ENCODE data around the gene IGSF6.
"Not testable (repeated sequence)": the region's sequence is repeated elsewhere in the genome, so short reads cannot be mapped to it uniquely, and the experiment has no call there.

Gene IGSF6

GRCh38 chr16:21631376-21631775 is 21.0 kb downstream of the IGSF6 start:
- DNase-seq (ENCODE audit: low read depth, low spot score) = not testable (repeated sequence)
- peak overlapping the region; percentile 60 for H3K27ac ChIP-seq

- not testable (repeated sequence) for DNase-seq (ENCODE audit: low read depth, low spot score)
- H3K27ac ChIP-seq = peak overlapping the region; percentile 60
Measured at GRCh38 chr16:21630866-21631265, 21.5 kb downstream of the IGSF6 start.

- not testable (repeated sequence) for DNase-seq (ENCODE audit: low read depth, low spot score)
- H3K27ac ChIP-seq = peak overlapping the region; percentile 60
Measured at GRCh38 chr16:21629616-21630539, 22.5 kb downstream of the IGSF6 start.

GRCh38 chr16:21628772-21629171 is 23.6 kb downstream of the IGSF6 start:
- DNase-seq (ENCODE audit: low read depth, low spot score) = no peak
- peak overlapping the region; percentile 8 for H3K27ac ChIP-seq

GRCh38 chr16:21628121-21628726 is 24.2 kb downstream of the IGSF6 start:
- no peak for DNase-seq (ENCODE audit: low read depth, low spot score)
- peak overlapping the region; percentile 8 for H3K27ac ChIP-seq

GRCh38 chr16:21626659-21627277 is 25.6 kb downstream of the IGSF6 start:
- peak; percentile 52 for DNase-seq (ENCODE audit: low read depth, low spot score)
- H3K27ac ChIP-seq = peak overlapping the region; percentile 82

- no peak for DNase-seq (ENCODE audit: low read depth, low spot score)
Measured at GRCh38 chr16:21625026-21625425, 27.4 kb downstream of the IGSF6 start.

GRCh38 chr16:21622545-21622944 is 29.9 kb downstream of the IGSF6 start:
- no peak for DNase-seq (ENCODE audit: low read depth, low spot score)
- H3K27ac ChIP-seq = no peak overlapping the region

More at GRCh38 chr16:21625026-21625425, 27.4 kb downstream of the IGSF6 start:
- peak overlapping the region; percentile 82 for H3K27ac ChIP-seq

- no peak overlapping the region for H3K27ac ChIP-seq
- no peak for DNase-seq (ENCODE audit: low read depth, low spot score)
Measured at GRCh38 chr16:21620592-21620991, 31.8 kb downstream of the IGSF6 start.

GRCh38 chr16:21619765-21620425 is 32.5 kb downstream of the IGSF6 start:
- H3K27ac ChIP-seq = no peak overlapping the region
- no peak for DNase-seq (ENCODE audit: low read depth, low spot score)

- no peak for DNase-seq (ENCODE audit: low read depth, low spot score)
- no peak overlapping the region for H3K27ac ChIP-seq
Measured at GRCh38 chr16:21618281-21618680, 34.1 kb downstream of the IGSF6 start.

GRCh38 chr16:21617607-21618006 is 34.8 kb downstream of the IGSF6 start:
- no peak for DNase-seq (ENCODE audit: low read depth, low spot score)

GRCh38 chr16:21614896-21615295 is 37.5 kb downstream of the IGSF6 start:
- H3K27ac ChIP-seq = no peak overlapping the region
- no peak for DNase-seq (ENCODE audit: low read depth, low spot score)

More at GRCh38 chr16:21617607-21618006, 34.8 kb downstream of the IGSF6 start:
- H3K27ac ChIP-seq = no peak overlapping the region

- no peak for DNase-seq (ENCODE audit: low read depth, low spot score)
- H3K27ac ChIP-seq = no peak overlapping the region
Measured at GRCh38 chr16:21613781-21614180, 38.6 kb downstream of the IGSF6 start.

- no peak overlapping the region for H3K27ac ChIP-seq
- DNase-seq (ENCODE audit: low read depth, low spot score) = no peak
Measured at GRCh38 chr16:21613361-21613760, 39.0 kb downstream of the IGSF6 start.

GRCh38 chr16:21611556-21612384 is 40.6 kb downstream of the IGSF6 start:
- peak overlapping the region; percentile 29 for H3K27ac ChIP-seq

GRCh38 chr16:21611198-21611555 is 41.2 kb downstream of the IGSF6 start:
- DNase-seq (ENCODE audit: low read depth, low spot score) = no peak
- H3K27ac ChIP-seq = peak overlapping the region; percentile 29

More at GRCh38 chr16:21611556-21612384, 40.6 kb downstream of the IGSF6 start:
- DNase-seq (ENCODE audit: low read depth, low spot score) = no peak

- no peak for DNase-seq (ENCODE audit: low read depth, low spot score)
- peak overlapping the region; percentile 29 for H3K27ac ChIP-seq
Measured at GRCh38 chr16:21610766-21611165, 41.6 kb downstream of the IGSF6 start.

- DNase-seq (ENCODE audit: low read depth, low spot score) = no peak
- H3K27ac ChIP-seq = no peak overlapping the region
Measured at GRCh38 chr16:21610006-21610544, 42.3 kb downstream of the IGSF6 start.

Measured in epithelial cell of prostate (primary cell).